Measurements from ENCODE around the gene FGF8.

DNA sequence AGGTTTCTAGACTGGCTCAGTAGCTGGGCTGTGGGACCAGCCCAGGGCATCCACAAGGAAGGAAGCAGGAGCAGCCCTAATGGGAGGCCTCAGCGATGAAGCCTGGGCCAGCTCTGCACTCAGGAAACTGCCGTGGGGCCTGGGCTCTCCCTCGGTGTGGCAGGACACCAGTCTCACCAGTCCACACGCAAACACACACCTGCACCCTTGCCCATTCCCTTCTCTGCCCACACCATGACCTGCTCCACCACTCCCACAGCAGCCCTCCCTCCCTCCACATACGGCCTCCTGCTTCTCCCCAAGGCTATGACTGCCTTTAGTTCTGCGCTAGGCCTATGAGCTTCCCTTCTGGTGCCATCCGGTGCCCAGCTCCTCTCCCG lies 7.1 kb downstream of the FGF8 start:
- no peak for TF ChIP-seq CTCF (IDR thresholded peaks at IDR 0.05; ENCODE audit: low read length)
- TF ChIP-seq EZH2 (IDR thresholded peaks at IDR 0.05; ENCODE audit: borderline replicate concordance, low read length) = no peak
